K562 (cell line): Measurements from ENCODE around the gene IZUMO4.

Source experiments
- C11orf30 ChIP-seq: fragments of 450-650 bp; IDR thresholded peaks from 2 replicates; pipeline ENCODE4 v1.6.1; 2016; ENCODE audit warnings: low read depth, mild to moderate bottlenecking
- CAMTA2 ChIP-seq: fragments of 250-450 bp; sonication (Bioruptor Pico); conservative IDR thresholded peaks from 2 replicates; pipeline ENCODE4 v1.5.1; 2022
- CTCF ChIP-seq, 3 experiments: IDR thresholded peaks in 2 of 3; conservative IDR thresholded peaks in 1 of 3; 2 replicates each; pipeline ENCODE4 v1.5.1; 2011 to 2012; ENCODE audit warnings: low read length in 3 of 3, mild to moderate bottlenecking in 3 of 3, control low read depth in 2 of 3, improper control_type of control experiment in 1 of 3, inconsistent platforms in 1 of 3, low read depth in 1 of 3, mixed read lengths in 1 of 3, moderate library complexity in 1 of 3; ENCODE audit not compliant: insufficient read depth in 2 of 3
- CUX1 ChIP-seq: fragments of 200-800 bp; sonication (Bioruptor generic); IDR thresholded peaks from 2 replicates; pipeline ENCODE4 v1.6.1; 2016; ENCODE audit warnings: missing genetic modification characterization, missing compliant biosample characterization
- HCFC1 ChIP-seq: IDR thresholded peaks from 2 replicates; pipeline ENCODE4 v1.6.1; 2012; ENCODE audit warnings: low read depth, low read length, improper control_type of control experiment
- HNRNPLL ChIP-seq: fragments of 200-400 bp; formaldehyde crosslinking; IDR thresholded peaks from 2 replicates; pipeline ENCODE4 v1.6.1; 2017; ENCODE audit warnings: low read length, low read depth, mild to moderate bottlenecking; ENCODE audit not compliant: poor library complexity, severe bottlenecking
- JUND ChIP-seq, 2 experiments: IDR thresholded peaks; 2 replicates in 1 of 2; 3 replicates in 1 of 2; pipeline ENCODE4 v1.6.1; 2011; ENCODE audit warnings: borderline replicate concordance in 2 of 2, low read depth in 2 of 2, low read length in 2 of 2, improper control_type of control experiment in 1 of 2, missing biosample characterization in 1 of 2, missing genetic modification characterization in 1 of 2, missing genetic modification reagents in 1 of 2
- NFYB ChIP-seq: IDR thresholded peaks from 2 replicates; pipeline ENCODE4 v1.6.1; 2011; ENCODE audit warnings: mild to moderate bottlenecking, moderate library complexity; ENCODE audit not compliant: insufficient read length; ENCODE audit errors: extremely low read depth
- POLR2A ChIP-seq: fragments of 450-650 bp; conservative IDR thresholded peaks from 2 replicates; pipeline ENCODE4 v1.6.1; 2016
- TOE1 ChIP-seq, 2 experiments: fragments of 450-650 bp in 1 of 2; sonication (generic) in 1 of 2; formaldehyde crosslinking in 1 of 2; IDR thresholded peaks; 2 replicates each; pipeline versions ENCODE4 v1.7.1 to v1.8.0; 2016 to 2022; ENCODE audit warnings: borderline replicate concordance in 2 of 2, mild to moderate bottlenecking in 2 of 2, antibody characterized with exemption in 1 of 2, inconsistent platforms in 1 of 2, low read depth in 1 of 2, missing genetic modification reagents in 1 of 2, moderate library complexity in 1 of 2

GRCh38 chr19:2096480-2097202, at the start of gene IZUMO4:
- TF ChIP-seq CTCF (IDR thresholded peaks at IDR 0.05 in 2 of 3, conservative IDR thresholded peaks at IDR 0.05 in 1 of 3; ENCODE audit: insufficient read depth in 2 of 3, low read depth in 1 of 3, low read length in 3 of 3) = peak; percentile 42 to 70 (median 66); a peak in 5 of 6 replicates
- TF ChIP-seq JUND (IDR thresholded peaks at IDR 0.05; ENCODE audit: borderline replicate concordance, low read depth, low read length) = no peak
- TF ChIP-seq JUND (tag; IDR thresholded peaks at IDR 0.05; ENCODE audit: borderline replicate concordance, low read depth, low read length) = no peak
- TF ChIP-seq NFYB = no peak
- no peak for TF ChIP-seq CUX1 (CRISPR knock-in tag)
- no peak for TF ChIP-seq POLR2A
- TF ChIP-seq C11orf30 = no peak
- TF ChIP-seq CAMTA2 (CRISPR knock-in tag) = no peak
- TF ChIP-seq HCFC1 = no peak
- peak; percentile 38 for TF ChIP-seq HNRNPLL
- no peak for TF ChIP-seq TOE1 (IDR thresholded peaks at IDR 0.05; ENCODE audit: borderline replicate concordance)
- TF ChIP-seq TOE1 (CRISPR knock-in tag; IDR thresholded peaks at IDR 0.05; ENCODE audit: borderline replicate concordance, low read depth) = no peak
